ENCODE results near the gene CCDC171.
A peak's percentile ranks its signal among the peaks of the same experiment; 100 is the strongest.
"Not testable (repeated sequence)": the region's sequence is repeated elsewhere in the genome, so short reads cannot be mapped to it uniquely, and the experiment has no call there.

Gene CCDC171

GRCh38 chr9:15570769-15571168, 17.9 kb downstream of the CCDC171 start:
- DNase-seq (ENCODE audit: extremely low read depth, low read depth) = no peak

DNA sequence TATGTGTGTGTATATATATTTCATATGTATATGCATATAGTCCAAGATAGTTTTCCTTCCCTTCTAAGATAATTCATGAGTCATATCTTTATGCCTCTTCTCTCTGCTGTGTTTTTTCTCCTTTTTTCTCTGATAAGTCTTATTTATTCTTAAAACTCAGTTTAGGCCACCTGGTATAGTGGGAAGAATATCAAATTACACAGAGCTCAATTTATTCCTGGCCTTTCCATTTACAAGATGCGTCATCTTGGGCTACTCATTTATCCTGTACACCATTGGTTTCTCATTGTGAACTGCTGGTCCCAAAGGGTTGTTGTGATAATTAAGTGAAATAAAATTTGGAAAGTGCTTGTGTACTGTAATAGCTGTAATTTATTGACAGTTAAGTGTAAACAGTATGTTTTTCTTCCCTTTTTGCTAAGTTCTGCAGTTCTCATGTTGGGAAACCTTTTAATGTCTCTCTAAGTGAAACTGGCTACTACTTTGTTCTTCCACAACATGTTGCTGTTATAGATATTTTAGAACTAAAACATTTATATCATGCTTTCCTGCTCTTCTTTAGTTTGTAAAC, 19.4 kb downstream of the CCDC171 start:
- TF ChIP-seq CTCF (IDR thresholded peaks at IDR 0.05; ENCODE audit: low read depth, low read length) = no peak
- DNase-seq (ENCODE audit: extremely low read depth, low read depth) = no peak

More at GRCh38 chr9:15570769-15571168, 17.9 kb downstream of the CCDC171 start:
- TF ChIP-seq CTCF (IDR thresholded peaks at IDR 0.05; ENCODE audit: low read depth, low read length) = no peak

DNA sequence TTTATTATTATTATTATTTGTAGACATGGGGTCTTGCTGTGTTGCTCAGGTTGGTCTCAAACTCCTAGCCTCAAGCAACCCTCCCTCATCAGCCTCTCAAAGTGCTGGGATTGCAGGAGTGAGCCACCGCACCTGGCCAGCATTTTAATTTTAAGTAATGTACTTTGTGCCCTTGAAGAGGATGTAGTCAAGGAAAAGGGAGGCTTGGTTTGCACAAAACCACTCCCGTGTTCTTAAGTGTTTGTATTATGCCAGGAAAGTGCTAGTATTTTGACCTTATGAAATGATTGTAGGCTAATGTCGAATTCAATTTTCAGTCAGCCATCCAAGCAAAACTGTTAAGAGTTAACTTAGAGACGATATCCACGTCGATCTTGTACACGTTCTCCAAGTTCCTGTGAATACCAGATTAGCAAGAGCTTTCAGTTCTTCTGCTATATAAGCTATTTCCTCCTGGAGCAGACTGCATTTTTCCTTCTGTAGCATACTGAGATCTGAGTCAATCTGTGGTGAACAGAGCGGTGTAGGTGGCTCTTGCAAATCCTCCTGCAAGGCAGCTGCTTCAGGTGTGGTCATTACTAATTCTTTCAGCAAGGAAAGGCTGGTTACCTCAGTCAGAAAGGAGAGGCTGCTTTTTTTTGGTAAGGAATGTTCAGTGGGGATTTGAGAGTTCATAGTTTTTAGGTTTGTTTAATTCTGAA, 23.7 kb downstream of the CCDC171 start:
- DNase-seq (ENCODE audit: extremely low read depth, low read depth) = no peak
- TF ChIP-seq CTCF (IDR thresholded peaks at IDR 0.05; ENCODE audit: low read depth, low read length) = no peak

DNA sequence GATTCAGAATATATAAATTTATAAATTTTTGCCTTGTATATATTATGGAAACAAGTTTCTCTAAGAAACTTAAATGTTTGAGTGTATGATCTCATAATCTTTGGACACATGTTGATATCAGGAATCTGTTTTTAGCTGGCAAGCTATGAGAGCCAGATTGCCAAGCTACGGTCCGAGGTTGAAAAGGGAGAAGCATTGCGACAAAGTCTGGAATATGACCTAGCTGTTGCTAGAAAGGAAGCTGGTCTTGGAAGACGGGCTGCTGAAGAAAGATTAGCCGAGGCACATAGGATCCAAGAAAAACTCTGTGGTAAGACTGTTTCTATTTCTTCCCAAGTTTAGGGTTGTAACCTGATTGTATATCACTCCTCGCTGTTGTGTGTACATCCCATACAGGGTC, 25.9 kb downstream of the CCDC171 start:
- TF ChIP-seq CTCF (IDR thresholded peaks at IDR 0.05; ENCODE audit: low read depth, low read length) = no peak
- DNase-seq (ENCODE audit: extremely low read depth, low read depth) = peak; percentile 3

- DNase-seq (ENCODE audit: extremely low read depth, low read depth) = no peak
- TF ChIP-seq CTCF (IDR thresholded peaks at IDR 0.05; ENCODE audit: low read depth, low read length) = no peak
Measured at GRCh38 chr9:15584379-15584778, 31.5 kb downstream of the CCDC171 start.

GRCh38 chr9:15592317-15592716, 39.5 kb downstream of the CCDC171 start:
- TF ChIP-seq CTCF (IDR thresholded peaks at IDR 0.05; ENCODE audit: low read depth, low read length) = no peak
- no peak for DNase-seq (ENCODE audit: extremely low read depth, low read depth)

DNA sequence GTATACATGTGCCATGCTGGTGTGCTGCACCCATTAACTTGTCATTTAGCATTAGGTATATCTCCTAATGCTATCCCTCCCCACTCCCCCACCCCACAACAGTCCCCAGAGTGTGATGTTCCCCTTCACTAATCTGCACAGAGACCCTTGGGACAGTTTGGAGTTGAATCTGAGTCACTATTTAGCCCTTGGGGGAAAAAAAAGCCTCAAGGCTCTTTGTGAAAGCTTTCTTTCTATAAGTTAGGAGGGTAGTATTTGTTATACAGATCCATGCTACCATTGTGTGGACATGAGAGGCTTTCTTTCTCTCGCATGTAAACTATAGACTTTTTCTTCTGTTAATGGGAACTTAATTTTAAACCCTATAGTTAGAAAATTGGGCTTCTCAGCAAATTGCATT, 40.1 kb downstream of the CCDC171 start:
- DNase-seq (ENCODE audit: extremely low read depth, low read depth) = not testable (repeated sequence)

GRCh38 chr9:15600666-15601330, 48.0 kb downstream of the CCDC171 start:
- DNase-seq (ENCODE audit: extremely low read depth, low read depth) = not testable (repeated sequence)
